Right ventricle myocardium inferior (tissue), 1 donor: ENCODE measurements around the gene CERS1. TPM values are rescaled to one million over a fixed set of nuclear protein-coding genes. Genes with fewer than 3 reads are reported as not detected.
A peak's percentile ranks its signal among the peaks of the same experiment; 100 is the strongest.

Experiments
- ATAC-seq: fragments of 200-7000 bp; cut with Tn5 transposase; one replicate; pipeline ENCODE4 v1.9.1; 2020; ENCODE audit warnings: mild to moderate bottlenecking, moderate library complexity
- DNase-seq: peaks from one replicate; pipeline ENCODE4 v3.0.0; 2021; ENCODE audit errors: missing footprints
- intact Hi-C: fragments of 100-400 bp; cut with DNase I; formaldehyde crosslinking; loops from one replicate; pipeline ENCODE4 v1.11.0; 2022
- total RNA-seq: library from RNA; stranded (reverse); fragmentation: NEBNext Ultra II Directional; extraction: Animal tissue kit (Norgen Biotek cat#: 25700); gene quantifications from one replicate; pipeline ENCODE4 v1.2.1, GENCODE V29; 2021
- donor health status: DM: no; HTN: yes; CAD: no; lungs with severe emphysema.

The CERS1 gene
- total RNA-seq, 1 donor from 2014 or later: 0.30 TPM

GRCh38 chr19:18848878-18849661 is 46.9 kb downstream of the CERS1 start:
- intact Hi-C loops: loop anchor here (5.0 kb wide), 2 partner anchors 167 to 397 kb away; partner anchors contain the start of gene CRTC1
- DNase-seq (peak; percentile 91), ATAC-seq (peak; percentile 75)

GRCh38 chr19:18847549-18848463 is 48.2 kb downstream of the CERS1 start:
- intact Hi-C loops: loop anchor here (2.0 to 5.0 kb wide), 3 partner anchors 166 to 396 kb away; partner anchors contain the start of gene CRTC1
- peak; percentile 69 for DNase-seq
- ATAC-seq: peak; percentile 7

GRCh38 chr19:18846862-18847548 is 49.0 kb downstream of the CERS1 start:
- intact Hi-C loops: loop anchor here (2.0 to 5.0 kb wide), 3 partner anchors 165 to 395 kb away; partner anchors contain the start of gene CRTC1
- peak; percentile 90 for DNase-seq
- peak; percentile 77 for ATAC-seq

- ATAC-seq (no peak), DNase-seq (peak; percentile 47)
- intact Hi-C loops: loop anchor here (2.0 to 5.0 kb wide), 3 partner anchors 164 to 394 kb away; partner anchors contain the start of gene CRTC1
Measured at GRCh38 chr19:18845961-18846360, 50.0 kb downstream of the CERS1 start.

- DNase-seq (peak; percentile 55), ATAC-seq (no peak)
- intact Hi-C loops: loop anchor here (5.0 kb wide), 2 partner anchors 163 to 393 kb away; partner anchors contain the start of gene CRTC1
Measured at GRCh38 chr19:18844806-18845329, 51.1 kb downstream of the CERS1 start.

- intact Hi-C loops: no loop called here
- ATAC-seq (no peak), DNase-seq (no peak)
Measured at GRCh38 chr19:18843960-18844359, 52.0 kb downstream of the CERS1 start.

- ATAC-seq: no peak
- intact Hi-C loops: no loop called here
- no peak for DNase-seq
Measured at GRCh38 chr19:18842166-18842565, 53.8 kb downstream of the CERS1 start.

- ATAC-seq (no peak), DNase-seq (no peak)
- intact Hi-C loops: no loop called here
Measured at GRCh38 chr19:18841400-18841799, 54.6 kb downstream of the CERS1 start.

GRCh38 chr19:18840288-18841267 is 55.4 kb downstream of the CERS1 start:
- ATAC-seq (no peak), DNase-seq (no peak)
- intact Hi-C loops: no loop called here

GRCh38 chr19:18839465-18840287 is 56.3 kb downstream of the CERS1 start:
- ATAC-seq: no peak
- no peak for DNase-seq
- intact Hi-C loops: no loop called here

GRCh38 chr19:18834644-18834984 is 61.3 kb downstream of the CERS1 start:
- intact Hi-C loops: no loop called here
- ATAC-seq (no peak), DNase-seq (no peak)

GRCh38 chr19:18833849-18834643 is 61.9 kb downstream of the CERS1 start:
- DNase-seq: no peak
- ATAC-seq: no peak
- intact Hi-C loops: no loop called here

GRCh38 chr19:18833141-18833476 is 62.8 kb downstream of the CERS1 start:
- ATAC-seq (no peak), DNase-seq (no peak)
- intact Hi-C loops: no loop called here

- no peak for DNase-seq
- intact Hi-C loops: no loop called here
- peak; percentile 20 for ATAC-seq
Measured at GRCh38 chr19:18832306-18833140, 63.4 kb downstream of the CERS1 start.
